H1 (cell line): ENCODE results near the gene ARL6IP1. TPM values are rescaled to one million over a fixed set of nuclear protein-coding genes. Genes with fewer than 3 reads are reported as not detected.

Source experiments
- CTCF ChIA-PET: fragments of 300-600 bp; sonication (Branson Sonifier 250); formaldehyde crosslinking; loops from one replicate; lab custom pipeline; 2021; ENCODE audit not compliant: partially characterized antibody; lab: Charles Lee
- POLR2A ChIA-PET: fragments of 300-600 bp; sonication (Branson Sonifier 250); formaldehyde crosslinking; loops from one replicate; lab custom pipeline; 2021; ENCODE audit warnings: inconsistent platforms; ENCODE audit not compliant: partially characterized antibody; lab: Charles Lee
- DNase-seq, 2 experiments: peaks; one replicate each; pipeline versions ENCODE4 v3.0.0 to v3.0.0-alpha.2; 2010 to 2022; ENCODE audit warnings: low spot score in 2 of 2, low read depth in 1 of 2, mixed read lengths in 1 of 2
- FAIRE-seq: peaks from 2 replicates; lab custom pipeline; 2011; peaks lifted over from hg19 to GRCh38; lab: Jason Lieb, UNC
- H2AFZ ChIP-seq: 2 replicates; pipeline ENCODE4 v1.8.1; 2012; ENCODE audit warnings: low read length, inconsistent platforms
- H2AK5ac ChIP-seq: 2 replicates; pipeline ENCODE4 v1.6.1; 2013; ENCODE audit warnings: low read depth, low read length
- H2BK120ac ChIP-seq: replicated peaks from 2 replicates; pipeline ENCODE3; 2013; ENCODE audit warnings: low read depth, low read length, inconsistent platforms
- H2BK12ac ChIP-seq: 2 replicates; pipeline ENCODE4 v1.6.1; 2013; ENCODE audit warnings: low read depth, low read length
- H2BK15ac ChIP-seq: 2 replicates; pipeline ENCODE4 v1.6.1; 2013; ENCODE audit warnings: low read length
- H2BK20ac ChIP-seq: 2 replicates; pipeline ENCODE4 v1.6.1; 2013; ENCODE audit warnings: low read length
- H2BK5ac ChIP-seq: 2 replicates; pipeline ENCODE4 v1.6.1; 2013; ENCODE audit warnings: low read depth, low read length
- H3K14ac ChIP-seq: 2 replicates; pipeline ENCODE4 v1.6.1; 2013; ENCODE audit warnings: inconsistent platforms; ENCODE audit not compliant: insufficient read length
- H3K18ac ChIP-seq: 2 replicates; pipeline ENCODE4 v1.6.1; 2013; ENCODE audit warnings: low read length; ENCODE audit errors: extremely low read depth
- H3K23ac ChIP-seq: 2 replicates; pipeline ENCODE4 v1.6.1; 2013; ENCODE audit warnings: inconsistent platforms; ENCODE audit not compliant: insufficient read length
- H3K23me2 ChIP-seq: 2 replicates; pipeline ENCODE4 v1.6.1; 2013; ENCODE audit warnings: low read depth, low read length
- H3K27ac ChIP-seq: 2 replicates; pipeline ENCODE4 v1.6.1; 2011; ENCODE audit warnings: low read depth, low read length, inconsistent platforms
- H3K27me3 ChIP-seq, 4 experiments: replicated peaks in 1 of 4; 1 replicate in 1 of 4; 2 replicates in 3 of 4; pipeline versions ENCODE4 v1.6.1 to v1.8.1; 2011 to 2013; ENCODE audit warnings: low read length in 3 of 4, mild to moderate bottlenecking in 3 of 4, inconsistent platforms in 2 of 4, mixed read lengths in 2 of 4, moderate library complexity in 1 of 4; ENCODE audit not compliant: control insufficient read depth in 3 of 4, insufficient read depth in 3 of 4; ENCODE audit errors: extremely low read depth in 1 of 4
- H3K36me3 ChIP-seq, 4 experiments: 2 replicates each; pipeline versions ENCODE4 v1.6.1 to v1.8.1; 2011 to 2013; ENCODE audit warnings: mild to moderate bottlenecking in 4 of 4, low read length in 3 of 4, moderate library complexity in 2 of 4, control low read depth in 1 of 4, inconsistent platforms in 1 of 4; ENCODE audit not compliant: insufficient read depth in 4 of 4, control insufficient read depth in 2 of 4
- H3K4ac ChIP-seq: replicated peaks from 2 replicates; pipeline ENCODE3; 2013; ENCODE audit warnings: low read length, low read depth, mixed read lengths, inconsistent platforms; ENCODE audit not compliant: insufficient read length
- H3K4me1 ChIP-seq, 4 experiments: replicated peaks in 1 of 4; 1 replicate in 1 of 4; 2 replicates in 3 of 4; pipeline versions ENCODE4 v1.6.1 to v1.8.1; 2011 to 2013; ENCODE audit warnings: low read length in 3 of 4, inconsistent platforms in 2 of 4, mixed read lengths in 1 of 4; ENCODE audit not compliant: insufficient read depth in 4 of 4, control insufficient read depth in 3 of 4
- H3K4me2 ChIP-seq, 2 experiments: 2 replicates each; pipeline versions ENCODE4 v1.6.1 to v1.8.1; 2011 to 2013; ENCODE audit warnings: low read depth in 2 of 2, low read length in 2 of 2, control low read depth in 1 of 2, inconsistent platforms in 1 of 2, mild to moderate bottlenecking in 1 of 2; ENCODE audit not compliant: insufficient read depth in 1 of 2
- H3K4me3 ChIP-seq, 4 experiments: fragments of 200-600, 300-600 bp in 1 of 4; sonication (generic), shearing (Covaris generic), sonication (Bioruptor Twin) in 1 of 4; 2 replicates each; pipeline versions ENCODE4 v1.5.1 to v1.8.1; 2011 to 2016; ENCODE audit warnings: low read length in 4 of 4, low read depth in 3 of 4, control low read depth in 2 of 4, inconsistent platforms in 2 of 4, mild to moderate bottlenecking in 2 of 4, mixed read lengths in 1 of 4, moderate library complexity in 1 of 4; ENCODE audit not compliant: insufficient read depth in 2 of 4; ENCODE audit errors: extremely low read depth in 1 of 4
- H3K56ac ChIP-seq: replicated peaks from 2 replicates; pipeline ENCODE3; 2013; ENCODE audit warnings: low read depth, mild to moderate bottlenecking, mixed read lengths, low read length, inconsistent platforms; ENCODE audit not compliant: insufficient read length
- H3K79me1 ChIP-seq: 2 replicates; pipeline ENCODE4 v1.6.1; 2013; ENCODE audit warnings: low read depth, low read length, control low read depth
- H3K79me2 ChIP-seq, 2 experiments: 2 replicates each; pipeline versions ENCODE4 v1.6.1 to v1.8.1; 2012 to 2013; ENCODE audit warnings: low read length in 2 of 2, mild to moderate bottlenecking in 2 of 2, inconsistent platforms in 1 of 2; ENCODE audit not compliant: insufficient read depth in 2 of 2, control insufficient read depth in 1 of 2
- H3K9ac ChIP-seq, 4 experiments: replicated peaks in 1 of 4; 1 replicate in 1 of 4; 2 replicates in 3 of 4; pipeline versions ENCODE4 v1.6.1 to v1.8.1; 2011 to 2013; ENCODE audit warnings: low read depth in 3 of 4, low read length in 3 of 4, control low read depth in 2 of 4, mild to moderate bottlenecking in 2 of 4, moderate library complexity in 2 of 4, inconsistent platforms in 1 of 4; ENCODE audit errors: extremely low read depth in 1 of 4
- H3K9me3 ChIP-seq, 2 experiments: 2 replicates each; pipeline versions ENCODE4 v1.6.1 to v1.8.1; 2012 to 2013; ENCODE audit warnings: mild to moderate bottlenecking in 2 of 2, moderate library complexity in 2 of 2, control low read depth in 1 of 2, inconsistent platforms in 1 of 2, low read depth in 1 of 2, low read length in 1 of 2, mixed read lengths in 1 of 2; ENCODE audit not compliant: insufficient read depth in 2 of 2
- H4K20me1 ChIP-seq, 2 experiments: replicated peaks in 1 of 2; 2 replicates each; pipeline versions ENCODE3 to v1.8.1; 2011 to 2013; ENCODE audit warnings: inconsistent platforms in 2 of 2, low read length in 2 of 2, mild to moderate bottlenecking in 1 of 2; ENCODE audit not compliant: insufficient read depth in 2 of 2, control insufficient read depth in 1 of 2
- H4K5ac ChIP-seq: 2 replicates; pipeline ENCODE4 v1.6.1; 2013; ENCODE audit warnings: low read length, low read depth, mixed read lengths, inconsistent platforms; ENCODE audit not compliant: insufficient read length
- H4K8ac ChIP-seq: 2 replicates; pipeline ENCODE4 v1.8.0; 2013; ENCODE audit warnings: mild to moderate bottlenecking, moderate library complexity, low read length, inconsistent platforms; ENCODE audit not compliant: insufficient read depth; ENCODE audit errors: extremely low read depth
- H4K91ac ChIP-seq: replicated peaks from 2 replicates; pipeline ENCODE3; 2013; ENCODE audit warnings: low read length, mixed read lengths, inconsistent platforms; ENCODE audit not compliant: insufficient read length
- BCL11A ChIP-seq, 2 experiments: IDR thresholded peaks; one replicate each; pipeline ENCODE4 v1.6.1; 2011; ENCODE audit warnings: low read depth in 2 of 2, low read length in 2 of 2, mild to moderate bottlenecking in 2 of 2
- CTCF ChIP-seq, 3 experiments: IDR thresholded peaks; 1 replicate in 2 of 3; 2 replicates in 1 of 3; pipeline versions ENCODE4 v1.5.1 to v1.6.1; 2011; ENCODE audit warnings: low read length in 3 of 3, mild to moderate bottlenecking in 3 of 3, inconsistent platforms in 2 of 3, low read depth in 1 of 3, moderate library complexity in 1 of 3; ENCODE audit not compliant: insufficient read depth in 1 of 3; ENCODE audit errors: control extremely low read depth in 1 of 3
- GABPA ChIP-seq: IDR thresholded peaks from 2 replicates; pipeline ENCODE4 v1.6.1; 2011; ENCODE audit warnings: mild to moderate bottlenecking, low read length, moderate library complexity, borderline replicate concordance; ENCODE audit not compliant: insufficient read depth
- HDAC6 ChIP-seq: IDR thresholded peaks from one replicate; pipeline ENCODE4 v1.7.1; 2012; ENCODE audit warnings: low read depth, mild to moderate bottlenecking, inconsistent platforms, low read length, moderate library complexity
- RFX5 ChIP-seq: IDR thresholded peaks from 2 replicates; pipeline ENCODE4 v1.6.1; 2011; ENCODE audit warnings: low read depth, low read length, improper control_type of control experiment, borderline replicate concordance
- SIRT6 ChIP-seq: IDR thresholded peaks from one replicate; pipeline ENCODE4 v1.7.1; 2012; ENCODE audit warnings: low read length, inconsistent platforms
- SP4 ChIP-seq: IDR thresholded peaks from 2 replicates; pipeline ENCODE4 v1.6.1; 2012; ENCODE audit warnings: low read length, inconsistent platforms
- SRF ChIP-seq: IDR thresholded peaks from 2 replicates; pipeline ENCODE4 v1.6.1; 2011; ENCODE audit warnings: mild to moderate bottlenecking, low read depth, low read length, moderate library complexity
- ZNF274 ChIP-seq: IDR thresholded peaks from 2 replicates; pipeline ENCODE4 v1.7.0; 2012; ENCODE audit warnings: low read length, borderline replicate concordance; ENCODE audit errors: extremely low read depth
- WGBS, 2 experiments: shearing (Covaris generic) in 1 of 2; methylation state at CpG; one replicate each; pipeline versions ENCODE4 v1.1.6 to v1.1.7; 2013 to 2015; ENCODE audit warnings: low lambda C conversion rate in 2 of 2, mixed read lengths in 2 of 2, inconsistent platforms in 1 of 2, low coverage in 1 of 2, missing lambda C conversion rate in 1 of 2; ENCODE audit not compliant: insufficient replicate concordance in 2 of 2, insufficient coverage in 1 of 2, insufficient read length in 1 of 2; ENCODE audit errors: extremely low coverage in 1 of 2, missing lambda C conversion rate in 1 of 2; 5-methylcytosine and 5-hydroxymethylcytosine counted together
- polyA plus RNA-seq, 7 experiments: library from polyadenylated mRNA; depleted of rRNA in 3 of 7; stranded (reverse) in 5 of 7; unstranded in 2 of 7; fragments of >200 nt in 5 of 7; fragments of 200-250 nt in 2 of 7; gene quantifications; 1 replicate in 5 of 7; 2 replicates in 1 of 7; 4 replicates in 1 of 7; pipeline versions ENCODE4 v1.2.1 to v1.2.3, GENCODE V29; 2011 to 2013; ENCODE audit warnings: missing spikeins in 2 of 7, mixed read lengths in 2 of 7
- total RNA-seq: library from RNA; stranded (reverse); fragmentation: NEBNext Ultra II Directional; extraction: Animal tissue kit (Norgen Biotek cat#: 25700); gene quantifications from 2 replicates; pipeline ENCODE4 v1.2.1, GENCODE V29; 2021
- TF ChIP-seq, protein P1 (sequence below): IDR thresholded peaks from 2 replicates; pipeline ENCODE4 v1.6.1; 2012; ENCODE audit warnings: low read length, inconsistent platforms

The ARL6IP1 gene
- total and polyA plus RNA-seq, 2 of the 8 experiments (the other 6 are each of a cell fraction or from before 2014, with no cell fraction given): 162 to 170 TPM

- Histone ChIP-seq H4K8ac (no peak overlapping the region), H2BK20ac (no peak overlapping the region), H2BK12ac (no peak overlapping the region), H3K56ac (no peak overlapping the region), H3K79me2 (no peaks in the 10 kb centered on the region), H4K5ac (no peak overlapping the region), H2AK5ac (no peak overlapping the region), H3K18ac (no peak overlapping the region), H3K79me1 (no peaks in the 10 kb centered on the region), H2BK120ac (no peak overlapping the region), H4K20me1 (peaks cover 0 to under 1% of the 10 kb centered on the region in 2 experiments), H3K9me3 (no peaks in the 10 kb centered on the region), H2BK5ac (no peak overlapping the region), H3K4ac (no peak overlapping the region), H2AFZ (no peak overlapping the region), H3K27ac (no peak overlapping the region), H3K36me3 (peaks cover 40 to 94% (median 86%) of the 10 kb centered on the region in 4 experiments), H3K23me2 (peaks cover 2% of the 10 kb centered on the region; the same call in 1 of the 2 replicates), H3K23ac (no peak overlapping the region), H2BK15ac (no peak overlapping the region), H3K9ac (no peak overlapping the region), H3K4me3 (no peak overlapping the region), H4K91ac (no peak overlapping the region), H3K14ac (no peak overlapping the region), H3K4me2 (no peak overlapping the region), H3K4me1 (no peaks in the 10 kb centered on the region), H3K27me3 (no peaks in the 10 kb centered on the region)
- POLR2A ChIA-PET: interaction anchor here (3.9 kb wide), 1 partner anchor 33 kb away, joined by 20 read pairs; the partner anchor contains the start of gene ARL6IP1
- DNase-seq (no peak), FAIRE-seq (no peak)
- WGBS, 2 experiments: 90% methylated on average over 4 of the region's 4 CpGs; no CpG with 5 or more reads in 1 of the 2 experiments
- CTCF ChIA-PET: interaction anchor here (1.8 kb wide), 1 partner anchor 33 kb away, joined by 6 read pairs; the partner anchor contains the start of gene ARL6IP1
- TF ChIP-seq CTCF (IDR thresholded peaks at IDR 0.05; ENCODE audit: control extremely low read depth in 1 of 3, insufficient read depth in 1 of 3, low read depth in 1 of 3, low read length in 3 of 3) (no peak), GABPA (no peak), SRF (no peak), SP4 (no peak), ZNF274 (no peak), HDAC6 (no peak), SIRT6 (no peak), BCL11A (IDR thresholded peaks at IDR 0.05; ENCODE audit: low read depth in 2 of 2, low read length in 2 of 2) (no peak), RFX5 (no peak)
- TF ChIP-seq, protein P1, sequence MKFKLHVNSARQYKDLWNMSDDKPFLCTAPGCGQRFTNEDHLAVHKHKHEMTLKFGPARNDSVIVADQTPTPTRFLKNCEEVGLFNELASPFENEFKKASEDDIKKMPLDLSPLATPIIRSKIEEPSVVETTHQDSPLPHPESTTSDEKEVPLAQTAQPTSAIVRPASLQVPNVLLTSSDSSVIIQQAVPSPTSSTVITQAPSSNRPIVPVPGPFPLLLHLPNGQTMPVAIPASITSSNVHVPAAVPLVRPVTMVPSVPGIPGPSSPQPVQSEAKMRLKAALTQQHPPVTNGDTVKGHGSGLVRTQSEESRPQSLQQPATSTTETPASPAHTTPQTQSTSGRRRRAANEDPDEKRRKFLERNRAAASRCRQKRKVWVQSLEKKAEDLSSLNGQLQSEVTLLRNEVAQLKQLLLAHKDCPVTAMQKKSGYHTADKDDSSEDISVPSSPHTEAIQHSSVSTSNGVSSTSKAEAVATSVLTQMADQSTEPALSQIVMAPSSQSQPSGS: no peak
Measured at GRCh38 chr16:18834864-18835263, 33.5 kb upstream of the ARL6IP1 start.
